Hematopoietic multipotent progenitor cell treated with erythropoietin and hydrocortisone succinate and interleukin-3 and kit ligand, for 6 days (in vitro differentiated cells): ENCODE data around the gene KLK3.

ENCODE experiments used
- DNase-seq: peaks from one replicate; pipeline ENCODE4 v3.0.0-alpha.2; 2015

Gene KLK3

GRCh38 chr19:50832666-50833065, 22.0 kb upstream of the KLK3 start:
- DNase-seq: no peak

- DNase-seq: no peak
Observed at GRCh38 chr19:50833117-50833801, 21.5 kb upstream of the KLK3 start, which contains the start of gene KLK15. KLK15 (minus strand) TSS chr19:50833574; CDS start chr19:50831492, 2,082 bp downstream.

GRCh38 chr19:50833802-50834167, 20.9 kb upstream of the KLK3 start:
- DNase-seq: no peak

- no peak for DNase-seq
Observed at GRCh38 chr19:50835103-50835784, 19.5 kb upstream of the KLK3 start.

- DNase-seq: peak; percentile 65
Observed at GRCh38 chr19:50835785-50836542, 18.8 kb upstream of the KLK3 start.

- no peak for DNase-seq
Observed at GRCh38 chr19:50836543-50837195, 18.0 kb upstream of the KLK3 start.

GRCh38 chr19:50837300-50837699, 17.4 kb upstream of the KLK3 start:
- DNase-seq: no peak

GRCh38 chr19:50838239-50838638, 16.5 kb upstream of the KLK3 start:
- peak; percentile 37 for DNase-seq

GRCh38 chr19:50839712-50840655, 14.7 kb upstream of the KLK3 start:
- DNase-seq: no peak

- DNase-seq: no peak
Observed at GRCh38 chr19:50842130-50842529, 12.6 kb upstream of the KLK3 start.

- DNase-seq: no peak
Observed at GRCh38 chr19:50843205-50843604, 11.5 kb upstream of the KLK3 start.

GRCh38 chr19:50843701-50844221, 11.0 kb upstream of the KLK3 start:
- DNase-seq: no peak

- no peak for DNase-seq
Observed at GRCh38 chr19:50844296-50844935, 10.3 kb upstream of the KLK3 start.

GRCh38 chr19:50850738-50851137, 4.0 kb upstream of the KLK3 start:
- DNase-seq: no peak

GRCh38 chr19:50851620-50852019, 3.1 kb upstream of the KLK3 start:
- DNase-seq: no peak

GRCh38 chr19:50857366-50857765, 2.7 kb downstream of the KLK3 start:
- no peak for DNase-seq

- DNase-seq: no peak
Observed at GRCh38 chr19:50858886-50859285, 4.2 kb downstream of the KLK3 start.

- DNase-seq: no peak
Observed at GRCh38 chr19:50859849-50860248, 5.1 kb downstream of the KLK3 start.

- no peak for DNase-seq
Observed at GRCh38 chr19:50861010-50861409, 6.3 kb downstream of the KLK3 start.

GRCh38 chr19:50861496-50862286, 7.0 kb downstream of the KLK3 start:
- DNase-seq: no peak

- no peak for DNase-seq
Observed at GRCh38 chr19:50869479-50869878, 14.8 kb downstream of the KLK3 start.
